ENCODE data around the gene HILPDA. TPM values are rescaled to one million over a fixed set of nuclear protein-coding genes. Genes with fewer than 3 reads are reported as not detected.

The HILPDA gene, protein sequence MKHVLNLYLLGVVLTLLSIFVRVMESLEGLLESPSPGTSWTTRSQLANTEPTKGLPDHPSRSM
- total RNA-seq, result 34.6 and 52.5 TPM in 2 replicates

GRCh38 chr7:128455543-128456254 is at the start of gene HILPDA:
Gene HILPDA (plus strand): TSS chr7:128455878. CDS start chr7:128457269, 1,391 bp downstream.

GRCh38 chr7:128409596-128410450 is 45.9 kb upstream of the HILPDA start, which contains the start of gene IMPDH1:
Gene IMPDH1 (minus strand): TSS chr7:128409982. CDS start chr7:128409901, 81 bp downstream.

GRCh38 chr7:128476402-128477335 is 21.0 kb downstream of the HILPDA start, which contains the start of gene METTL2B:
Gene METTL2B (plus strand): TSS chr7:128476748. CDS start chr7:128476766, 18 bp downstream.

Other genes starting within 250 kb of the HILPDA start
- not detected in 2 replicates for gene LEP, start 214.6 kb upstream of the HILPDA start, total RNA-seq
- 13.0 and 15.6 TPM in 2 replicates for gene RBM28, start 112.0 kb upstream of the HILPDA start, total RNA-seq
- gene PRRT4, start 94.2 kb upstream of the HILPDA start, total RNA-seq, result 0.16 TPM in 1 of 2 replicates, not detected in the other
- 37.7 and 83.9 TPM in 2 replicates for gene IMPDH1, start 45.9 kb upstream of the HILPDA start, total RNA-seq
- 20.8 and 27.7 TPM in 2 replicates for gene METTL2B, start 20.9 kb downstream of the HILPDA start, total RNA-seq
- under 0.01 and 0.32 TPM in 2 replicates for gene GARIN1A, start 216.4 kb downstream of the HILPDA start, total RNA-seq